NCI-H1694 (cell line): ENCODE measurements around the gene TMEM161A.

Experiments used
- DNase-seq: peaks from one replicate; lab custom pipeline; 2025; lab: John Stamatoyannopoulos, UW

TMEM161A gene

DNA sequence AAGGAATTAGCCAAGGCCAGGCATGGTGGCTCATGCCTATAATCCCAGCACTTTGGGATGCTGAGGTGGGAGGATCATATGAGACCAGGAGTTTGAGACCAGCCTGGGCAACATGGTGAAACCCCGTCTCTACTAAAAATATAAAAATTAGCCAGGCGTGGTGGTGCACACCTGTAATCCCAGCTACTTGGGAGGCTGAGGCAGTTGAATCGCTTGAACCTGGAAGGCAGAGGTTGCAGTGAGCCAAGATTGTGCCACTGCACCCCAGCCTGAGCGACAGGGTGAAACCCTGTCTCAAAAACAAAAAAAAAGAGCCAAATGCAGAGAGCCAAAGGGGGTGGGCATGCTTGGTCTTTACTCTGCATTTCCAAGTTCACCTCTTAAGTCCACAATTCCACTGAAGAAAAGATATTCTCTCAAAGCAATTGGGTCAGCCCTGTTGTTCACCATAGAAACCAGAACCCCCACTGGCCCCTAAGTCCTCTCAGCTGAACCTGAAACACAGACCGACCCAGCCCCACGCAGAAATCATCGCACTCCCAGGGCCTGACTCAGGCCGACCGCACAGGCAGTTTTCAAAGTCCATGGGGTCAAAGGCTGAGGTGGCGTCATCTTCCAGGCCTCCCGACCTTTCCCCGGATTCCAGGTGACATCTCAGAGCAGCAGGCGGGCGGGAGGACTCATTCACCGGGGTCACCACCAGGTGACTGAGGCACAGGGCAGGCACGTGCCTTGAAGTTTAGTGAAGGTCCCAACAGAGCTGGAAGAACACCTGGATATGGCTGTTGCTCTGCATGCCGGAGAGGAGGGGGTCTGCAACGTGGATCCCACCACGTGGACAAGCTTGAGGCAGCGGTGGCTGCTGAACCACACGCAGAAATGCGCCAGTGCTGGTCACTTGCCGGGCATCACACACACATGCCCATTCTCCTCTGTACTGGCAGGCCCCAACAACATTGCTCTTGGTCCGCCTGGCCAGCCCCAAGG, 41.3 kb downstream of the TMEM161A start:
- DNase-seq, result no peak

DNA sequence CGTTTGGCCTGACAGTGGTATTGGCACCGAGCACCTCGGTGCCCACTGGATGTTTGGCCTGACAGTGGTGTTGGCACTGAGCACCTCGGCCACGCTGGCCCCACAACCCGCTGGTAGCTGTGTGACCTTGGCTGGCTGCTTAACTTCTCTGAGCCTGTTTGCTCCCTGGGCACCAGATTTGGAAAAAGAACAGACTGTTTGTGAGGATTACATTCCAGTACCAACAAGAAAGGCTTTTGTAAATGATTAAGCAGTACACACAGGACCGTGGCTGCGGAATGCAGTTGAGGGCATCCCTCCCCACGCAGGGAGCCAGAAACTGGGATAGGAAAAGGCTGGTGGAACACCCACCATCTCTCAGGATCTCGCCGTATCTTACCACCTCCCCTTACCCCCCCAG, 42.6 kb downstream of the TMEM161A start:
- DNase-seq, result no peak

GRCh38 chr19:19094513-19094912, 43.8 kb downstream of the TMEM161A start:
- DNase-seq, result no peak

DNA sequence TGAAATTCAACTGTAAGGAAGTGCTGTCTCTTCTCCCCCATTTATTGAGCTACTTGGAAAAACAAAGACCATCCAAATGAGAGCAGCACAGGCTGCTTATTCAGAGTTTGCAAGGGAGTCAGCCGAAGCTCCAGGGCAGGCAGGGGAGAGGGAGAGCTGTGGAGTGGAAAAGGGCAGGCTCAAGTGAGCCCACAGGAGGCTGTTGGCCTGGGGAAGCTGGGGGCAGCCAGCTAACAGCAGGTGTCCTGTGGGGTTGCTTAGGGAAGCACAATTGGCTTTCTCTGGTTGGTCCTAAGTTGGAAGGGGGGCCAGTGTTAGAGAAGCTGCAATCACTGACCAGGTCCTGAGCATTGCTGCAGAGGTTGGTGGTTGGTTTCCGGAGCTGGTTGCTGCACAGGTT, 50.6 kb downstream of the TMEM161A start:
- no peak for DNase-seq

DNA sequence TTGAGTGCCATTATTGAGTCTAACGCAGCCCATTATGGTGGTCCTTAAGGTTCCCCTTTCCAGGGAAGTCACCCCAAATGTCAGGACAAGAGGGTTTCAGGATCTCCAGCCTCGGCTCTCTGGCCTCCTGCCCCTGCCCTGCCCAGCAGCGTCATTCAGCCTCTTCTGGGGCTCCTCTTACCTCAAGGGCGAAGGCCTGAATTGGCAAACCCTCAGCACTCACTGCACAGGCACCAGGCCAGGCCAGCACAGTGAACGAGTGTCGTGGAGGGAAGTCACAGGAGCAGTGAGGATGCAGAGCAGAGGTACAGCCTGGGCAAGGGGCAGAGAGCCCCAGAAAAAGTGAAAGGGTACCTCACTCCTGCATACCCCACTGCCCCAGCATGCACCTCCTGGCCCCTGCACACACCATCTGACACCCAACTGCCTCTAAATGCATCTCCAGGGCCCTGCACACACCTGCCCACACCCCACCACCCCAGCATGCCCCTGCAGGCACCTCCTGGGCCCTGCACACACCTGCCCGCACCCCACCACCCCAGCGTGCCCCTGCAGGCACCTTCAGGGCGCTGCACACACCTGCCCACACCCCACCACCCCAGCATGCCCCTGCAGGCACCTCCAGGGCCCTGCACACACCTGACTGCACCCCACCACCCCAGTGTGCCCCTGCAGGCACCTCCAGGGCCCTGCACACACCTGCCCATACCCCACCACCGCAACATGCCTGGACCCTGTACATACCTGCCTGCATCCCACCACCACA, 54.7 kb downstream of the TMEM161A start:
- DNase-seq, result no peak

DNA sequence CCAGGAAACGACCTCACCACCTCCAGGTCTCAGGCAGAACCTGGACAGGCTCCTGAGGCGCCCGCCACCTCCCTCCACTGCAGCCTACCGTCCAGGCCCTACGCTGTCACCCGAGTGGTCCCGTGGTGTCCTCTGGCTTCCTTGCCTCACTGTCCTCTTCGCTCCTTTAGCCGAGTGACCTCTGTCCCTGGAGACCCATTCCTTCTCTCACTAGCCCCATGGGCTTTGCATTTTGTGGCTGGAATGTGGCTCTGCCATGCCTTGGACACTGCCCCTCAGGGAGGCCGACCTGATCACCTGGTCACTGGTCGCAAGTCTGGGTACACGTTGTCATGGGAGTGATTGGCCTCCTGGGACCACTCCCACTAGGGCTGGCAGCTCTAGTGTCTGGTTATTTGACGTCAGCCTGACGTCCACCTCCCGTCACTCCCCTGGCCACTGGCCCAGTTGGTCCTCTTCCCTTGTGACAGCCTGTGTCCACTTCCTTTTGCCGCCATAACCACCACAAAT, 56.6 kb downstream of the TMEM161A start:
- no peak for DNase-seq

DNA sequence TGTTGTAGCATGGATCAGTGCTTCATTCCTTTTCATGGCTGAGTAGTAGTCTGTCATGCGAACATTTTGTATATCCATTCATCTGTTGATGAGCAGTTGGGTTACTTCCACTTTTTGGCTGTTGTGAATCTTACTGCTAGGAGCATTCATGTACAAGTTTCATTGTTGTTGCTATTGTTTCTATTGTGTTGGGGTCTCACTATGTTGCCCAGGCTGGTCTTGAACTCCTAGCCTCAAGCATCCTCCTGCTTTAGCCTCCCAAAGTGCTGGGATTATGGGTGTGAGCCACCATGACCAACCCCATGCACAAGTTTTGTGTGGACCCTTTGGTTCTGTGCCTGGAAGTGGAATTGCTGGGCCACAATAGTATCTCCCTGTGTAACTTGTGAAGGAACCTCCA, 58.7 kb downstream of the TMEM161A start:
- no peak for DNase-seq

- no peak for DNase-seq
Measured at GRCh38 chr19:19078801-19079200, 59.5 kb downstream of the TMEM161A start.

GRCh38 chr19:19077103-19077502, 61.2 kb downstream of the TMEM161A start:
- no peak for DNase-seq

DNA sequence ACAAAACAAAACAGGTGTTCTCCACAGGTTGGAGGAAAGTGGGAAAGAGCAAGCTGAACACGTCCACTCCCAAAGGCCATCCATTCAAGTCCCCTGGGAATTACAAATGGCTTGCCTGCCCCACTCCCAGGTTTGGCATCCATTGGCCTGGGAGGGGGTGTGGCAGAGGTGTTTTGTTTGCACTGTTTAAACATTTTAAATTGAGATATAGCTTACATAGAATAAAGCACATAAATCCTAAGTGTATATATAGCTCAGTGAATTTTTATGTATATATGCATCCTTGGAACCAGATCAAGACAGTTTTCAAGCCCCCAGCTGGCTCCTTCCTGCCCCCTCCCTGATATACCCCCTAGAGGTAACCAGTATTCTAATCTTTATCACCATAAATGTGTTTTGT, 61.8 kb downstream of the TMEM161A start:
- no peak for DNase-seq

DNA sequence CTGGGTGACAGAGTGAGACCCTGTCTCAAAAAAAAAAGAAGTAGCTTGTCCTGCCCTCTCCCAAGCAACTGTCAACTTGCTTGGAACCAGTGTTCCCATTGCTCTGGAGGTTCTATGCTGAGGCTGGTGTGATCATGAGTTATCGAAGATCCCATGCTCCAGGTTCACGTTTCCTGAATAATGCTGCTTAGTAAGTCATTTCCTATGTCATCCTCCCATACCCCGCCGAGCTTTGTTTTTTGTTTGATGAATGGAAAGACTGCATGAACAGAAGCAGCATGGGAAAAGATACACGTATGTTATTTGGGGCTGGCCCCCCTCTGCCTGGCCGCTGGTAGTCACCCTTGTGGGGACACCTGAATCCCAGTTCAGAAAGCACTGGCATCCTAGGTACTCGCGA, 63.2 kb downstream of the TMEM161A start:
- DNase-seq, result no peak

- no peak for DNase-seq
Measured at GRCh38 chr19:19074196-19074882, 63.9 kb downstream of the TMEM161A start.

DNA sequence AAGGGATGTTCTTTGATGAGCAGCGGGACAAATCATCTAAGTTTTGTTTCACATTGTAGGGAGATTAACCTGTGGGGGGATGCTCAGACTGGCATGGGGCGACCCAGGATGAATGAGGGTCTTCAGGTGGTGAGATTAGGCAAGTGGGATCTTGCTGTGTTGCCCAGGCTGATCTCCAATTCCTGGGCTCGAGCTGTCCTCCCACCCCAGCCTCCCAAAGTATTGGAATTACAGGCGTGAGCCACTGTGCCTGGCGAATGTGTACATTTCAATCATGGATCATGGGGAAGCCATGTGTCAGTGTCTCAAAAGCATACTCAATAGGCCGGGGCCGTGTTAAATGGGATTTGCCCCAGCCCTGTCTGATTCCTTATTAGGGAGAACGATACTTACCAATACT, 66.4 kb downstream of the TMEM161A start:
- no peak for DNase-seq
